Ishikawa (cell line): Measurements from ENCODE around the gene SPOCK2.

Experiments used
- CREB1 ChIP-seq: IDR thresholded peaks from 2 replicates; pipeline ENCODE4 v1.6.1; 2012; ENCODE audit warnings: low read depth
- EGR1 ChIP-seq: IDR thresholded peaks from 2 replicates; pipeline ENCODE4 v1.6.1; 2012
- EP300 ChIP-seq: IDR thresholded peaks from 2 replicates; pipeline ENCODE4 v1.6.1; 2012; ENCODE audit warnings: borderline replicate concordance
- MAX ChIP-seq: IDR thresholded peaks from 2 replicates; pipeline ENCODE4 v1.6.1; 2012
- NFIC ChIP-seq: IDR thresholded peaks from 2 replicates; pipeline ENCODE4 v1.6.1; 2012
- TAF1 ChIP-seq: IDR thresholded peaks from 2 replicates; pipeline ENCODE4 v1.6.1; 2012; ENCODE audit warnings: low read depth, mild to moderate bottlenecking
- TCF12 ChIP-seq: IDR thresholded peaks from 2 replicates; pipeline ENCODE4 v1.6.1; 2012; ENCODE audit warnings: low read depth
- ZBTB7A ChIP-seq: IDR thresholded peaks from 2 replicates; pipeline ENCODE4 v1.6.1; 2012; ENCODE audit warnings: low read depth

- no peak for TF ChIP-seq ZBTB7A
- TF ChIP-seq MAX = no peak
- TF ChIP-seq TAF1 = no peak
- no peak for TF ChIP-seq TCF12
- no peak for TF ChIP-seq EP300
- TF ChIP-seq CREB1 = no peak
- TF ChIP-seq NFIC = no peak
- TF ChIP-seq EGR1 = no peak
These were observed 72.5 kb downstream of the SPOCK2 start for GRCh38 chr10:72015841-72016240.
